ENCODE results near the gene PACS1.

The PACS1 gene

DNA sequence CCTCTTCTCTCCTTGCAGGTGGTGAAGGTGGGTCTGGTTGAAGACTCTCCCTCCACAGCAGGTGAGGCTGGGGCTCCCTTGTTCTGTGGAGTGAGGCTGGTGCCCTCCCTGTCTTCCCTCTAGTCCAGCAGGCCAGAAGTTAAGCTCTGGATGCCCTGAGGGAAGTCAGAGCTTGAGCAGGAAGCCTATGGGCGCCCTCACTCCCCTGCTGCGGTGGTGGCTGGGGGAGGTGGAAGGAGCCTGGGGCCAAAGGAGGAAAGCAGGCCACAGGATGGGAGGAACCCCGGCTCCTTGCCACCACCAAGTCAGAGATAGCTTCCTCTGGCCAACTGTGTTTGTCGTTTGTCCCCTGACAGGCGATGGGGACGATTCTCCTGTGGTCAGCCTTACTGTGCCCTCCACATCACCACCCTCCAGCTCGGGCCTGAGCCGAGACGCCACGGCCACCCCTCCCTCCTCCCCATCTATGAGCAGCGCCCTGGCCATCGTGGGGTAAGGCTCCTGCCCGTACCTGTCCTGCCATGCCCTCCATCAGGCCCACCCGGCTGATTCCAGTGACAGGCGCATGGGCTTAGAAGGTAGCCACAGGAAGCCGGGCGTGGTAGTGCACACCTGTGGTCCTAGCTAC, 168.8 kb downstream of the PACS1 start:
- TF ChIP-seq, protein P1, sequence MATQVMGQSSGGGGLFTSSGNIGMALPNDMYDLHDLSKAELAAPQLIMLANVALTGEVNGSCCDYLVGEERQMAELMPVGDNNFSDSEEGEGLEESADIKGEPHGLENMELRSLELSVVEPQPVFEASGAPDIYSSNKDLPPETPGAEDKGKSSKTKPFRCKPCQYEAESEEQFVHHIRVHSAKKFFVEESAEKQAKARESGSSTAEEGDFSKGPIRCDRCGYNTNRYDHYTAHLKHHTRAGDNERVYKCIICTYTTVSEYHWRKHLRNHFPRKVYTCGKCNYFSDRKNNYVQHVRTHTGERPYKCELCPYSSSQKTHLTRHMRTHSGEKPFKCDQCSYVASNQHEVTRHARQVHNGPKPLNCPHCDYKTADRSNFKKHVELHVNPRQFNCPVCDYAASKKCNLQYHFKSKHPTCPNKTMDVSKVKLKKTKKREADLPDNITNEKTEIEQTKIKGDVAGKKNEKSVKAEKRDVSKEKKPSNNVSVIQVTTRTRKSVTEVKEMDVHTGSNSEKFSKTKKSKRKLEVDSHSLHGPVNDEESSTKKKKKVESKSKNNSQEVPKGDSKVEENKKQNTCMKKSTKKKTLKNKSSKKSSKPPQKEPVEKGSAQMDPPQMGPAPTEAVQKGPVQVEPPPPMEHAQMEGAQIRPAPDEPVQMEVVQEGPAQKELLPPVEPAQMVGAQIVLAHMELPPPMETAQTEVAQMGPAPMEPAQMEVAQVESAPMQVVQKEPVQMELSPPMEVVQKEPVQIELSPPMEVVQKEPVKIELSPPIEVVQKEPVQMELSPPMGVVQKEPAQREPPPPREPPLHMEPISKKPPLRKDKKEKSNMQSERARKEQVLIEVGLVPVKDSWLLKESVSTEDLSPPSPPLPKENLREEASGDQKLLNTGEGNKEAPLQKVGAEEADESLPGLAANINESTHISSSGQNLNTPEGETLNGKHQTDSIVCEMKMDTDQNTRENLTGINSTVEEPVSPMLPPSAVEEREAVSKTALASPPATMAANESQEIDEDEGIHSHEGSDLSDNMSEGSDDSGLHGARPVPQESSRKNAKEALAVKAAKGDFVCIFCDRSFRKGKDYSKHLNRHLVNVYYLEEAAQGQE (IDR thresholded peaks at IDR 0.05; ENCODE audit: insufficient read depth in 1 of 2, low read depth in 2 of 2, low read length in 2 of 2), result no peak
- TF ChIP-seq POLR2AphosphoS5 (IDR thresholded peaks at IDR 0.05; ENCODE audit: low read depth, low read length) (no peak), FOXP2 (optimal IDR thresholded peaks at IDR 0.05; ENCODE audit: borderline replicate concordance, extremely low read depth, extremely low read length, insufficient read depth) (no peak), SIN3A (IDR thresholded peaks at IDR 0.05; ENCODE audit: borderline replicate concordance, insufficient read depth, low read length) (no peak), TAF1 (IDR thresholded peaks at IDR 0.05; ENCODE audit: borderline replicate concordance, insufficient read depth, low read length) (no peak)

GRCh38 chr11:66239511-66239910, 169.4 kb downstream of the PACS1 start:
- TF ChIP-seq SIN3A (IDR thresholded peaks at IDR 0.05; ENCODE audit: borderline replicate concordance, insufficient read depth, low read length) (no peak), TAF1 (IDR thresholded peaks at IDR 0.05; ENCODE audit: borderline replicate concordance, insufficient read depth, low read length) (no peak), FOXP2 (optimal IDR thresholded peaks at IDR 0.05; ENCODE audit: borderline replicate concordance, extremely low read depth, extremely low read length, insufficient read depth) (no peak), POLR2AphosphoS5 (IDR thresholded peaks at IDR 0.05; ENCODE audit: low read depth, low read length) (no peak)
- TF ChIP-seq, protein P1 (IDR thresholded peaks at IDR 0.05; ENCODE audit: insufficient read depth in 1 of 2, low read depth in 2 of 2, low read length in 2 of 2), result no peak

DNA sequence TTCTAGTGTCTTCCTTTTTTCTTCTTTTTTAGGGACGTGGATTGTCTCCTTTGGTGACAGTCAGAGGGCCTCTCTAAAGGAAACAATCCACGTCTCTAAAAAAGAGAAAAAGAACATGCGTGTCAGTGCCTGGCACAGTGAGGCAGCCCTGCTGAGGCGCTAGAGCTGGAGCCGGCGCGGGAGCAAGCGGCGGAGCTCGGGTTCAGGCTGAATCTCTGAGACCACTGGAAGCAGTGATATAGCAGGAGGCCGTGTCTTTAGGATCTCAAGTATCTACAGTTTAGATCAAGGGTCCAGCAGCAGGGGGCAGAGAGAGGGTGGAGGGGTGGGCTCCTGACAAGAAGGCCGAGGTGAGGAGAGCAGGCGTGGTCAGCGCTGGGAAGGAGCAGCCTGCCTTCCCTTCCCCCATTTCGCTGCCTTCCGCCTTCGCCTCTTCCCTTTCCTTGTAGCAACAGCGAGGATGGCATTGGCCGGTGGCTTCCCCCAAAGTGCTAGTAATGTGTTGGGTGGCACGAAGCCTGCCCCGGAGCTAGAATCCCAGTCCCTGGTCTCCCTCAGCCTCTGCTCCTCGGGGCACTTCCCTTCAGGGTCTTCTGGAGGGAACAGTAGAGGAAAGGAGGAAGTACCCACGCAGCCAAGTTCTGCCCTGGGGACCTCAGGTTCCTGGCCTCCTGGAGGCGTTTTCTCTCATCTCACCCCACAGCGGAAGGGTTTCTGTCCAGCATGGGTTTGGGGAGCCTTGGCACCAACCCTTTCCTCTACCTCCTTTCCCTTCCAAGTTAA, 170.1 kb downstream of the PACS1 start:
- TF ChIP-seq POLR2AphosphoS5 (IDR thresholded peaks at IDR 0.05; ENCODE audit: low read depth, low read length) (no peak), SIN3A (IDR thresholded peaks at IDR 0.05; ENCODE audit: borderline replicate concordance, insufficient read depth, low read length) (no peak), TAF1 (IDR thresholded peaks at IDR 0.05; ENCODE audit: borderline replicate concordance, insufficient read depth, low read length) (no peak), FOXP2 (optimal IDR thresholded peaks at IDR 0.05; ENCODE audit: borderline replicate concordance, extremely low read depth, extremely low read length, insufficient read depth) (no peak)
- TF ChIP-seq, protein P1 (IDR thresholded peaks at IDR 0.05; ENCODE audit: insufficient read depth in 1 of 2, low read depth in 2 of 2, low read length in 2 of 2), result no peak

- TF ChIP-seq TAF1 (IDR thresholded peaks at IDR 0.05; ENCODE audit: borderline replicate concordance, insufficient read depth, low read length) (no peak), POLR2AphosphoS5 (IDR thresholded peaks at IDR 0.05; ENCODE audit: low read depth, low read length) (no peak), SIN3A (IDR thresholded peaks at IDR 0.05; ENCODE audit: borderline replicate concordance, insufficient read depth, low read length) (no peak), FOXP2 (optimal IDR thresholded peaks at IDR 0.05; ENCODE audit: borderline replicate concordance, extremely low read depth, extremely low read length, insufficient read depth) (no peak)
- TF ChIP-seq, protein P1 (IDR thresholded peaks at IDR 0.05; ENCODE audit: insufficient read depth in 1 of 2, low read depth in 2 of 2, low read length in 2 of 2), result no peak
Observed at GRCh38 chr11:66240781-66241136, 170.7 kb downstream of the PACS1 start.

Data from PFSK-1 (cell line).